ENCODE results near the gene HCN2. TPM values are rescaled to one million over a fixed set of nuclear protein-coding genes. Genes with fewer than 3 reads are reported as not detected.

The HCN2 gene
- total RNA-seq, 1 experiment from 2014 or later, result 13.1 TPM

- no peaks in the 10 kb centered on the region for H3K27me3 ChIP-seq (replicated peaks; ENCODE audit: insufficient read depth, low read depth, low read length, poor library complexity)
- H3K27ac ChIP-seq (ENCODE audit: low read depth, low read length, poor library complexity, severe bottlenecking), result no peak overlapping the region
- no peaks in the 10 kb centered on the region for H3K9me3 ChIP-seq (ENCODE audit: low read depth, low read length, poor library complexity, severe bottlenecking)
- no peak for DNase-seq (ENCODE audit: low spot score)
- TF ChIP-seq CTCF (conservative IDR thresholded peaks at IDR 0.05; ENCODE audit: low read depth, low read length) (no peak), EZH2 (IDR thresholded peaks at IDR 0.05; ENCODE audit: borderline replicate concordance, low read depth, low read length, poor library complexity, severe bottlenecking) (no peak)
- BruUV-seq (replicated peaks), result no TSS peak
- CTCF ChIA-PET, result no interaction called here
- H3K36me3 ChIP-seq (ENCODE audit: insufficient read depth, low read length, poor library complexity, severe bottlenecking), result peaks cover 53% of the 10 kb centered on the region
- peaks cover 14% of the 10 kb centered on the region for H3K4me1 ChIP-seq (ENCODE audit: insufficient read depth, low read length, poor library complexity, severe bottlenecking)
- no peak overlapping the region for H3K4me3 ChIP-seq (ENCODE audit: low read depth, low read length, poor library complexity, severe bottlenecking)
- POLR2A ChIA-PET (ENCODE audit: low non-redundant PET), result no interaction called here
- intact Hi-C loops (cut with micrococcal nuclease; ENCODE audit: unreplicated experiment), result no loop called here
Measured at GRCh38 chr19:579111-579841, 10.4 kb upstream of the HCN2 start.

GRCh38 chr19:579842-580155, 9.9 kb upstream of the HCN2 start:
- Histone ChIP-seq H3K27me3 (replicated peaks; ENCODE audit: insufficient read depth, low read depth, low read length, poor library complexity) (no peaks in the 10 kb centered on the region), H3K4me1 (ENCODE audit: insufficient read depth, low read length, poor library complexity, severe bottlenecking) (peaks cover 10% of the 10 kb centered on the region), H3K4me3 (ENCODE audit: low read depth, low read length, poor library complexity, severe bottlenecking) (no peak overlapping the region), H3K9me3 (ENCODE audit: low read depth, low read length, poor library complexity, severe bottlenecking) (no peaks in the 10 kb centered on the region), H3K36me3 (ENCODE audit: insufficient read depth, low read length, poor library complexity, severe bottlenecking) (peaks cover 53% of the 10 kb centered on the region), H3K27ac (ENCODE audit: low read depth, low read length, poor library complexity, severe bottlenecking) (no peak overlapping the region)
- TF ChIP-seq EZH2 (IDR thresholded peaks at IDR 0.05; ENCODE audit: borderline replicate concordance, low read depth, low read length, poor library complexity, severe bottlenecking) (no peak), CTCF (conservative IDR thresholded peaks at IDR 0.05; ENCODE audit: low read depth, low read length) (no peak)
- POLR2A ChIA-PET (ENCODE audit: low non-redundant PET), result no interaction called here
- no peak for DNase-seq (ENCODE audit: low spot score)
- intact Hi-C loops (cut with micrococcal nuclease; ENCODE audit: unreplicated experiment), result no loop called here
- no TSS peak for BruUV-seq (replicated peaks)
- CTCF ChIA-PET, result no interaction called here

DNA sequence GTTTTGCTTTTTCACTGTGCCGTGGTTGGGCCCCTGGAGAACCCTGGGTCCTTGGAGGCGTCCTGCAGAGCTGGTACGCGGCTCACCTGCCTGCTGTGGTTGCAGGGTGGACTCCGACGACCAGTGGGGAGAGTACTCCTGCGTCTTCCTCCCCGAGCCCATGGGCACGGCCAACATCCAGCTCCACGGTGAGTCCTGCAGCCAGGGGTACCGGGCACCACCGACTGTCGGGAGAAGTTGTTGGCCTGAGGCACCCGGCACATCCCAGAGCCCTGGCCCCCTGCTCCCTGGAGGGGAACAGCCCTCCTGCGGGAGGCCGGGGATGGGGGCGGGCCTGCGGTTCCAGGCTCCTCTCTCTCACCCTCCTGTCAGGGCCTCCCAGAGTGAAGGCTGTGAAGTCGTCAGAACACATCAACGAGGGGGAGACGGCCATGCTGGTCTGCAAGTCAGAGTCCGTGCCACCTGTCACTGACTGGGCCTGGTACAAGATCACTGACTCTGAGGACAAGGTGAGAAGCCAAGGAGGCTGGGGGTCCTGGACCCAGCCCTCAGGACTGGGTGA, 9.3 kb upstream of the HCN2 start:
- TF ChIP-seq CTCF (conservative IDR thresholded peaks at IDR 0.05; ENCODE audit: low read depth, low read length) (no peak), EZH2 (IDR thresholded peaks at IDR 0.05; ENCODE audit: borderline replicate concordance, low read depth, low read length, poor library complexity, severe bottlenecking) (no peak)
- ChIA-PET CTCF (no interaction called here), POLR2A (ENCODE audit: low non-redundant PET) (no interaction called here)
- DNase-seq (ENCODE audit: low spot score), result no peak
- Histone ChIP-seq H3K4me1 (ENCODE audit: insufficient read depth, low read length, poor library complexity, severe bottlenecking) (peaks cover 5% of the 10 kb centered on the region), H3K36me3 (ENCODE audit: insufficient read depth, low read length, poor library complexity, severe bottlenecking) (peaks cover 53% of the 10 kb centered on the region), H3K9me3 (ENCODE audit: low read depth, low read length, poor library complexity, severe bottlenecking) (no peaks in the 10 kb centered on the region), H3K27ac (ENCODE audit: low read depth, low read length, poor library complexity, severe bottlenecking) (no peak overlapping the region), H3K27me3 (replicated peaks; ENCODE audit: insufficient read depth, low read depth, low read length, poor library complexity) (no peaks in the 10 kb centered on the region), H3K4me3 (ENCODE audit: low read depth, low read length, poor library complexity, severe bottlenecking) (no peak overlapping the region)
- BruUV-seq (replicated peaks), result no TSS peak
- intact Hi-C loops (cut with micrococcal nuclease; ENCODE audit: unreplicated experiment), result no loop called here

All from A673 (cell line).